ENCODE results near the gene EIF1.

Gene EIF1

DNA sequence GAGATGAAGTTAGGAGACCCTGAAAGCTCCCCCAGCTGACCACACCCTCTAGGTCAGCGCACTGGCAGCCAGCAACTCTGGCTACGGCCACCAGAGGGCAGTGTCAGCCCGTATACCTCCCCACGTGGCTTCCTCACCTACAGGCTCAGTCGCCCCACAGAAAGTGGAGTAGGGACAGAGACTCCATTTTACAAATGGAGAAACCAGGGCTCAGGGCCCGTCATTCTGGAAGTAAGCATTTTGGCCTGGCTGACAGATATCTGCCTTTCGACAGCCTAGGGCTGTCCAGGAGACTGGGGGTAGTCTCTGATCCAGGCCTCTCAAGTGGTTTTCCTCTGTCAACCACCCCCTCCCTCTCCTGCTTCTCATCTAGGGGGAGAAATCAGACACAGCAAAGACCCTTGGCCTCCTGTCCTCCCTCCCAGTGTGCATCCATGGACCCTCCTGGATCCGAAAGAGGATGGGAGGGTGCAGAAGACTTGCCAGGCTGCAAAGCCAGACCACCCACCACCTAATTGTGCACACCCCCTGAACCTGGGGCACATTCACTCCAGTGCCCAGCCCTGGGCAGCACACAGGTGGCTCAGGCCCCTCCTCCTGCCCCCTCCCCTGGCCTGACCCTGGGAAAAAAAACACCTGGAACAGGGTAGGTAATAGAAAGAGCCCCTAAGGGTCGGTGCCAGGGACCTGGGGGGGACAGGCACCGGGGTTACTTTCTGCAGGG, 49.6 kb downstream of the EIF1 start:
- DNase-seq, result peak; percentile 58

DNA sequence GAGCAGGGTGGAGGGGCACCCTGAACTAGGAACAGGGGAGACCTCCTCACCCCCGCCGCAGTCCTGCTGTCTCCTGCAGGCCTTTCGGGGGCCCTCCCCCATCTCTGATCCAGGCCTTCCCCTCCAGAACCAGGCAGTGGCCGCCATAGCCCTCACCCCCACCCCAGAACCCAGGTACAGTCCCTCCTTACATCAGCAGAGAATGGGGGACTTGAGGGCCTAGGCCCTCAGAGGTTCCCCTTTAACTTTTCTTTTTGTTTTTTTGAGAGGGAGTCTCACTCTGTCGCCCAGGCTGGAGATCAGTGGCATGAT, 50.1 kb downstream of the EIF1 start:
- DNase-seq, result no peak

DNA sequence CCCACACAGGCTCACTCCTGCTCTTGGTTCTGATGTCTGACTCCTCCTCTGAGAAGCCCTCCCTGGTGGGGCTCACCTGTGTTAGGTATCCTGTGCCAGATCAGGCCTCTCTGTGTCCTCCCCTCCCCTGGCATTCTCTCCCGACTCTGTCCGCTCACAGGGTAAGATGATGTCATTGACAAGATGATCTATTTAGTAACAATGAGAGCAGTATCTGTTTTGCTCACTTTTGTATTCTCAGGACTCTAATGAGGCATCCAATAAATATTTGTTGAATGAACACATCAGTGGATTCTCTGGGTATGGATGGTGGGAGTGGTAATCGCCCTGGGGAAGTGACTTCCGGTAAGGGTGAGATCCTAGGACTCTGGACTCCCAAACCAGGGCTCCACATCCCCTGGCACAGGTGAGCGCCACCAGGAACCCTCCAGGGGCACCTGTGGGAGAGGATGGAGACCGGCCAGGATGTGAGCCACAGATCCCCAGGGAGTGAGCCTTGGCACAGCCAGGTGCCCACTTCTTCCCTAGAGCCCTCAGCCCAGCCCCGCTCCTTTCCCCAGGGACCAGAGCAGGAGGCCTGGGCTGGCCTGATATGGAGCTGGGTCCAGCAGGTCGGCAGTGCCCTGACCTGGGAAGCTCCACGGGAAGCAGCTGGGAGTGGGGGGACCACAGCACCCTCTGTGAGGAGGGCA, 51.1 kb downstream of the EIF1 start:
- DNase-seq, result no peak

DNA sequence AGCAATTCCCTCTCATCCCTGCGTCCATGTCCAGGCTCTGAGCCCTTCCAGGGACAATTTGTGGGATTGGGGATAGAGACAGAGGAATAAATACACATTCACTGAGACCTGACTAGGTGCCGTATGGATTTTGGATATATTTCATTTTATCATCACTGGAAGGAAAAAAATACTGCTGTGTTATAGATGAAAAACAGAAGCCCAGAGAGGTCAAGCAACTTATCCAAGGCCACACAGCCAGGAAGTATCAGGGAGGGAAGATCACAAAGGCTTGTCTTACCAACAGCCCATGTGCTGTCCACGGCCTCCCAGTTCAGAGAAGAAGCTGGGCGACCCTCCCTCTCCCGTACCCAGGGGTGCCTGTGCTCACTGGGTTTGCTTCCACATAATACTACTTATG, 51.8 kb downstream of the EIF1 start:
- no peak for DNase-seq

DNA sequence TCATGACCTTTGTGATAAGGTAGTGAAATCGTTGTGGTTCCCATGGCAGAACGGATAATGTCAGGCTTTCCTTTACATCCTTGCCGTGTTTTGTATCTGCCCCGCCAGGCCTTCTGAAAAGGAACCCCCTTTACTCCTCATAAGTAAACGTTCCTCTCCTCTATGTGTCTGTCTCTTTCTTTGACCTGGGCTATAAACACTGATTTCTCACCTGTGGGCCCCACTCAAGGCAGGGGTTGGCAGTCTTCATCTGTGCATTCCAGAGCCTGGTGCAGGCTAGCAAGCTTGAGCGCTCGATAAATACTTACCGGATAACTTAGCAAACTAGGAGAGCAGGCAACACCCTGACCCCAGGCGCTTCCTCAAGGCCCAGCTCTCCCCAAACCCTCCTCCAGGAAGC, 53.0 kb downstream of the EIF1 start:
- no peak for DNase-seq

Data from KG1 (cell line).